Smooth muscle cell (in vitro differentiated cells): ENCODE data around the gene MTREX. TPM values are rescaled to one million over a fixed set of nuclear protein-coding genes. Genes with fewer than 3 reads are reported as not detected.

Experiments
- DNase-seq: peaks from one replicate; lab custom pipeline; 2025; ENCODE audit not compliant: unreplicated experiment; lab: John Stamatoyannopoulos, UW
- H2AFZ ChIP-seq: fragments of 200-600 bp; sonication (generic); 2 replicates; pipeline ENCODE4 v1.6.0; 2016; ENCODE audit warnings: antibody characterized with exemption, low read depth, mild to moderate bottlenecking
- H3F3A ChIP-seq: fragments of 200-600 bp; sonication (generic); 2 replicates; pipeline ENCODE4 v1.6.0; 2017; ENCODE audit warnings: antibody characterized with exemption, low read depth
- H3K27ac ChIP-seq: fragments of 200-600 bp; sonication (generic); 2 replicates; pipeline ENCODE4 v1.5.1; 2016; ENCODE audit warnings: low read depth, mild to moderate bottlenecking
- H3K27me3 ChIP-seq: fragments of 200-600 bp; sonication (generic); 2 replicates; pipeline ENCODE4 v1.6.1; 2016; ENCODE audit warnings: low read depth, mild to moderate bottlenecking
- H3K36me3 ChIP-seq: fragments of 200-600 bp; sonication (generic); 2 replicates; pipeline ENCODE4 v1.5.1; 2016; ENCODE audit warnings: low read depth
- H3K4me1 ChIP-seq: fragments of 200-600 bp; sonication (generic); 2 replicates; pipeline ENCODE4 v1.5.1; 2016; ENCODE audit warnings: low read depth
- H3K4me2 ChIP-seq: fragments of 200-600 bp; sonication (generic); 2 replicates; pipeline ENCODE4 v1.6.0; 2016; ENCODE audit warnings: mild to moderate bottlenecking
- H3K4me3 ChIP-seq: fragments of 200-600 bp; sonication (generic); 2 replicates; pipeline ENCODE4 v1.5.1; 2016; ENCODE audit warnings: mild to moderate bottlenecking
- H3K79me2 ChIP-seq: fragments of 200-600 bp; sonication (generic); 2 replicates; pipeline ENCODE4 v1.6.0; 2016; ENCODE audit warnings: low read depth, mild to moderate bottlenecking
- H3K9ac ChIP-seq: fragments of 200-600 bp; sonication (generic); 2 replicates; pipeline ENCODE4 v1.6.0; 2016; ENCODE audit warnings: low read depth
- H3K9me3 ChIP-seq: fragments of 200-600 bp; sonication (generic); replicated peaks from 2 replicates; pipeline ENCODE4 v1.5.1; 2016; ENCODE audit warnings: low read depth
- H4K20me1 ChIP-seq: fragments of 200-600 bp; sonication (generic); 2 replicates; pipeline ENCODE4 v1.6.0; 2016; ENCODE audit warnings: low read depth
- CTCF ChIP-seq: fragments of 200-600 bp; sonication (generic); IDR thresholded peaks from 2 replicates; pipeline ENCODE4 v1.5.1; 2017; ENCODE audit warnings: borderline replicate concordance, mild to moderate bottlenecking, antibody characterized with exemption; ENCODE audit not compliant: insufficient read depth, poor library complexity, severe bottlenecking
- WGBS: methylation state at CpG from one replicate; pipeline ENCODE4 v1.1.7; 2016; ENCODE audit warnings: low lambda C conversion rate; 5-methylcytosine and 5-hydroxymethylcytosine counted together
- polyA plus RNA-seq: library from polyadenylated mRNA; unstranded; fragments of >200 nt; fragmentation: Nextera tagmentation; extraction: Ambion mirVana; gene quantifications from 2 replicates; pipeline ENCODE4 v1.2.1, GENCODE V29; 2016
- total RNA-seq: library from RNA; depleted of rRNA; stranded (reverse); fragments of >200 nt; gene quantifications from 2 replicates; pipeline ENCODE4 v1.2.3, GENCODE V29; 2014

The MTREX gene
- total and polyA plus RNA-seq, 2 experiments from 2014 or later, result 20.7 to 93.9 TPM

- H3K36me3 ChIP-seq, result peaks cover 7% of the 10 kb centered on the region
- TF ChIP-seq CTCF, result no peak
- no peaks in the 10 kb centered on the region for H3K79me2 ChIP-seq
- H3K9me3 ChIP-seq, result no peaks in the 10 kb centered on the region
- no peaks in the 10 kb centered on the region for H3K27me3 ChIP-seq
- H3K27ac ChIP-seq, result no peak overlapping the region
- H3K4me1 ChIP-seq, result no peaks in the 10 kb centered on the region
- H3F3A ChIP-seq, result peaks cover 5% of the 10 kb centered on the region
- H3K4me2 ChIP-seq, result no peak overlapping the region
- H3K9ac ChIP-seq, result no peak overlapping the region
- no peak overlapping the region for H2AFZ ChIP-seq
- H4K20me1 ChIP-seq, result no peaks in the 10 kb centered on the region
- no peak overlapping the region for H3K4me3 ChIP-seq
- no peak for DNase-seq
Measured at GRCh38 chr5:55416306-55416705, 108.5 kb downstream of the MTREX start.

GRCh38 chr5:55418994-55419968 is 111.5 kb downstream of the MTREX start:
- DNase-seq, result no peak
- peak overlapping the region; percentile 5 for H3K4me2 ChIP-seq
- peak overlapping the region; percentile 12 for H3K27ac ChIP-seq

DNA sequence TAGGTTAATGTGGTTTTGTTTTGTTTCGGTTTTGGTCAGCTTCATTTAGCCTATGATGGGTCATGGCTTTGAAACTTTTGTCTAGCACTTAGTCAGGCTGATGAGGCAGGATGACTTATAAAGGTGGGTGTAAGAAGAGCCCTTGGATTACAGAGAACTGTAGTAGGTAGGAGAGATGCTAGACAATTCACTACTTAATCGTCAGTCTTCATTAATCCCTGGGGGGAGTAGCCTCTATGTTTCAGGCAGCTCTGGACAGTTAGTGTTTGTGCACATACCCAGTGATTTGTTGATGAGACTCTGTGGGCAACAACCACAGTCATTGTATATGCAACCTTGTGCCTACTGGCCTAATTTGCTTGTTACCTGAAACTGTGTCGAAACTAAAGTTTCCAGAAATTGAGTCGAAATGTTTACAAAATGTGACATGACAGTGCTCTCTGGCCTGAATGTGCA is 113.3 kb downstream of the MTREX start:
- H3K27ac ChIP-seq, result peak overlapping the region; percentile 39

More at GRCh38 chr5:55418994-55419968, 111.5 kb downstream of the MTREX start:
- Histone ChIP-seq H3K9me3 (no peaks in the 10 kb centered on the region), H3K4me1 (no peaks in the 10 kb centered on the region), H3K9ac (no peak overlapping the region), H3F3A (peaks cover 5% of the 10 kb centered on the region), H3K79me2 (no peaks in the 10 kb centered on the region), H3K36me3 (peaks cover 8% of the 10 kb centered on the region), H4K20me1 (no peaks in the 10 kb centered on the region), H3K4me3 (no peak overlapping the region), H3K27me3 (no peaks in the 10 kb centered on the region), H2AFZ (no peak overlapping the region)
- TF ChIP-seq CTCF, result no peak

More for the DNA sequence above, 113.3 kb downstream of the MTREX start:
- Histone ChIP-seq H3K9ac (no peak overlapping the region), H3K9me3 (no peaks in the 10 kb centered on the region), H3K4me3 (no peak overlapping the region), H3K4me2 (peak overlapping the region; percentile 0), H2AFZ (no peak overlapping the region), H3K4me1 (no peaks in the 10 kb centered on the region), H4K20me1 (no peaks in the 10 kb centered on the region), H3F3A (peaks cover 14% of the 10 kb centered on the region), H3K79me2 (no peaks in the 10 kb centered on the region), H3K27me3 (no peaks in the 10 kb centered on the region), H3K36me3 (peaks cover 8% of the 10 kb centered on the region)
- DNase-seq, result no peak
- no peak for TF ChIP-seq CTCF
- WGBS, result 70% methylated on average over 4 of the region's 4 CpGs
